H1 (cell line): ENCODE results near the gene MAPT. TPM values are rescaled to one million over a fixed set of nuclear protein-coding genes. Genes with fewer than 3 reads are reported as not detected.

Experiments used
- CTCF ChIA-PET: fragments of 300-600 bp; sonication (Branson Sonifier 250); formaldehyde crosslinking; loops from one replicate; lab custom pipeline; 2021; ENCODE audit not compliant: partially characterized antibody; lab: Charles Lee
- POLR2A ChIA-PET: fragments of 300-600 bp; sonication (Branson Sonifier 250); formaldehyde crosslinking; loops from one replicate; lab custom pipeline; 2021; ENCODE audit warnings: inconsistent platforms; ENCODE audit not compliant: partially characterized antibody; lab: Charles Lee
- DNase-seq, 2 experiments: peaks; one replicate each; pipeline versions ENCODE4 v3.0.0 to v3.0.0-alpha.2; 2010 to 2022; ENCODE audit warnings: low spot score in 2 of 2, low read depth in 1 of 2, mixed read lengths in 1 of 2
- FAIRE-seq: peaks from 2 replicates; lab custom pipeline; 2011; peaks lifted over from hg19 to GRCh38; lab: Jason Lieb, UNC
- H2AFZ ChIP-seq: 2 replicates; pipeline ENCODE4 v1.8.1; 2012; ENCODE audit warnings: low read length, inconsistent platforms
- H2AK5ac ChIP-seq: 2 replicates; pipeline ENCODE4 v1.6.1; 2013; ENCODE audit warnings: low read depth, low read length
- H2BK120ac ChIP-seq: replicated peaks from 2 replicates; pipeline ENCODE3; 2013; ENCODE audit warnings: low read depth, low read length, inconsistent platforms
- H2BK12ac ChIP-seq: 2 replicates; pipeline ENCODE4 v1.6.1; 2013; ENCODE audit warnings: low read depth, low read length
- H2BK15ac ChIP-seq: 2 replicates; pipeline ENCODE4 v1.6.1; 2013; ENCODE audit warnings: low read length
- H2BK20ac ChIP-seq: 2 replicates; pipeline ENCODE4 v1.6.1; 2013; ENCODE audit warnings: low read length
- H2BK5ac ChIP-seq: 2 replicates; pipeline ENCODE4 v1.6.1; 2013; ENCODE audit warnings: low read depth, low read length
- H3K14ac ChIP-seq: 2 replicates; pipeline ENCODE4 v1.6.1; 2013; ENCODE audit warnings: inconsistent platforms; ENCODE audit not compliant: insufficient read length
- H3K18ac ChIP-seq: 2 replicates; pipeline ENCODE4 v1.6.1; 2013; ENCODE audit warnings: low read length; ENCODE audit errors: extremely low read depth
- H3K23ac ChIP-seq: 2 replicates; pipeline ENCODE4 v1.6.1; 2013; ENCODE audit warnings: inconsistent platforms; ENCODE audit not compliant: insufficient read length
- H3K23me2 ChIP-seq: 2 replicates; pipeline ENCODE4 v1.6.1; 2013; ENCODE audit warnings: low read depth, low read length
- H3K27ac ChIP-seq: 2 replicates; pipeline ENCODE4 v1.6.1; 2011; ENCODE audit warnings: low read depth, low read length, inconsistent platforms
- H3K27me3 ChIP-seq, 4 experiments: replicated peaks in 1 of 4; 1 replicate in 1 of 4; 2 replicates in 3 of 4; pipeline versions ENCODE4 v1.6.1 to v1.8.1; 2011 to 2013; ENCODE audit warnings: low read length in 3 of 4, mild to moderate bottlenecking in 3 of 4, inconsistent platforms in 2 of 4, mixed read lengths in 2 of 4, moderate library complexity in 1 of 4; ENCODE audit not compliant: control insufficient read depth in 3 of 4, insufficient read depth in 3 of 4; ENCODE audit errors: extremely low read depth in 1 of 4
- H3K36me3 ChIP-seq, 4 experiments: 2 replicates each; pipeline versions ENCODE4 v1.6.1 to v1.8.1; 2011 to 2013; ENCODE audit warnings: mild to moderate bottlenecking in 4 of 4, low read length in 3 of 4, moderate library complexity in 2 of 4, control low read depth in 1 of 4, inconsistent platforms in 1 of 4; ENCODE audit not compliant: insufficient read depth in 4 of 4, control insufficient read depth in 2 of 4
- H3K4ac ChIP-seq: replicated peaks from 2 replicates; pipeline ENCODE3; 2013; ENCODE audit warnings: low read length, low read depth, mixed read lengths, inconsistent platforms; ENCODE audit not compliant: insufficient read length
- H3K4me1 ChIP-seq, 4 experiments: replicated peaks in 1 of 4; 1 replicate in 1 of 4; 2 replicates in 3 of 4; pipeline versions ENCODE4 v1.6.1 to v1.8.1; 2011 to 2013; ENCODE audit warnings: low read length in 3 of 4, inconsistent platforms in 2 of 4, mixed read lengths in 1 of 4; ENCODE audit not compliant: insufficient read depth in 4 of 4, control insufficient read depth in 3 of 4
- H3K4me2 ChIP-seq, 2 experiments: 2 replicates each; pipeline versions ENCODE4 v1.6.1 to v1.8.1; 2011 to 2013; ENCODE audit warnings: low read depth in 2 of 2, low read length in 2 of 2, control low read depth in 1 of 2, inconsistent platforms in 1 of 2, mild to moderate bottlenecking in 1 of 2; ENCODE audit not compliant: insufficient read depth in 1 of 2
- H3K4me3 ChIP-seq, 4 experiments: fragments of 200-600, 300-600 bp in 1 of 4; sonication (generic), shearing (Covaris generic), sonication (Bioruptor Twin) in 1 of 4; 2 replicates each; pipeline versions ENCODE4 v1.5.1 to v1.8.1; 2011 to 2016; ENCODE audit warnings: low read length in 4 of 4, low read depth in 3 of 4, control low read depth in 2 of 4, inconsistent platforms in 2 of 4, mild to moderate bottlenecking in 2 of 4, mixed read lengths in 1 of 4, moderate library complexity in 1 of 4; ENCODE audit not compliant: insufficient read depth in 2 of 4; ENCODE audit errors: extremely low read depth in 1 of 4
- H3K56ac ChIP-seq: replicated peaks from 2 replicates; pipeline ENCODE3; 2013; ENCODE audit warnings: low read depth, mild to moderate bottlenecking, mixed read lengths, low read length, inconsistent platforms; ENCODE audit not compliant: insufficient read length
- H3K79me1 ChIP-seq: 2 replicates; pipeline ENCODE4 v1.6.1; 2013; ENCODE audit warnings: low read depth, low read length, control low read depth
- H3K79me2 ChIP-seq, 2 experiments: 2 replicates each; pipeline versions ENCODE4 v1.6.1 to v1.8.1; 2012 to 2013; ENCODE audit warnings: low read length in 2 of 2, mild to moderate bottlenecking in 2 of 2, inconsistent platforms in 1 of 2; ENCODE audit not compliant: insufficient read depth in 2 of 2, control insufficient read depth in 1 of 2
- H3K9ac ChIP-seq, 4 experiments: replicated peaks in 1 of 4; 1 replicate in 1 of 4; 2 replicates in 3 of 4; pipeline versions ENCODE4 v1.6.1 to v1.8.1; 2011 to 2013; ENCODE audit warnings: low read depth in 3 of 4, low read length in 3 of 4, control low read depth in 2 of 4, mild to moderate bottlenecking in 2 of 4, moderate library complexity in 2 of 4, inconsistent platforms in 1 of 4; ENCODE audit errors: extremely low read depth in 1 of 4
- H3K9me3 ChIP-seq, 2 experiments: 2 replicates each; pipeline versions ENCODE4 v1.6.1 to v1.8.1; 2012 to 2013; ENCODE audit warnings: mild to moderate bottlenecking in 2 of 2, moderate library complexity in 2 of 2, control low read depth in 1 of 2, inconsistent platforms in 1 of 2, low read depth in 1 of 2, low read length in 1 of 2, mixed read lengths in 1 of 2; ENCODE audit not compliant: insufficient read depth in 2 of 2
- H4K20me1 ChIP-seq, 2 experiments: replicated peaks in 1 of 2; 2 replicates each; pipeline versions ENCODE3 to v1.8.1; 2011 to 2013; ENCODE audit warnings: inconsistent platforms in 2 of 2, low read length in 2 of 2, mild to moderate bottlenecking in 1 of 2; ENCODE audit not compliant: insufficient read depth in 2 of 2, control insufficient read depth in 1 of 2
- H4K5ac ChIP-seq: 2 replicates; pipeline ENCODE4 v1.6.1; 2013; ENCODE audit warnings: low read length, low read depth, mixed read lengths, inconsistent platforms; ENCODE audit not compliant: insufficient read length
- H4K8ac ChIP-seq: 2 replicates; pipeline ENCODE4 v1.8.0; 2013; ENCODE audit warnings: mild to moderate bottlenecking, moderate library complexity, low read length, inconsistent platforms; ENCODE audit not compliant: insufficient read depth; ENCODE audit errors: extremely low read depth
- H4K91ac ChIP-seq: replicated peaks from 2 replicates; pipeline ENCODE3; 2013; ENCODE audit warnings: low read length, mixed read lengths, inconsistent platforms; ENCODE audit not compliant: insufficient read length
- ASH2L ChIP-seq: fragments of 200-600, 300-600 bp; sonication (generic); IDR thresholded peaks from one replicate; pipeline ENCODE4 v1.7.1; 2017; ENCODE audit warnings: low read length
- CHD1 ChIP-seq: IDR thresholded peaks from 2 replicates; pipeline ENCODE4 v1.6.1; 2012; ENCODE audit warnings: low read depth, low read length, improper control_type of control experiment
- CHD2 ChIP-seq: IDR thresholded peaks from 2 replicates; pipeline ENCODE4 v1.6.1; 2012; ENCODE audit warnings: low read length, improper control_type of control experiment
- EGR1 ChIP-seq: IDR thresholded peaks from 2 replicates; pipeline ENCODE4 v1.6.1; 2011; ENCODE audit warnings: low read depth, low read length, borderline replicate concordance
- HDAC6 ChIP-seq: IDR thresholded peaks from one replicate; pipeline ENCODE4 v1.7.1; 2012; ENCODE audit warnings: low read depth, mild to moderate bottlenecking, inconsistent platforms, low read length, moderate library complexity
- RAD21 ChIP-seq, 2 experiments: IDR thresholded peaks in 1 of 2; conservative IDR thresholded peaks in 1 of 2; 2 replicates each; pipeline ENCODE4 v1.6.1; 2011; ENCODE audit warnings: low read depth in 2 of 2, low read length in 2 of 2, improper control_type of control experiment in 1 of 2, inconsistent platforms in 1 of 2, mild to moderate bottlenecking in 1 of 2, moderate library complexity in 1 of 2
- SAP30 ChIP-seq: fragments of 300-600 bp; sonication (generic); IDR thresholded peaks from 2 replicates; pipeline ENCODE4 v1.7.1; 2012; ENCODE audit warnings: low read length, moderate library complexity, mild to moderate bottlenecking, inconsistent platforms; ENCODE audit not compliant: insufficient read depth, insufficient replicate concordance
- SIX5 ChIP-seq: IDR thresholded peaks from 2 replicates; pipeline ENCODE4 v1.6.1; 2011; ENCODE audit warnings: mild to moderate bottlenecking, low read depth, low read length
- SP4 ChIP-seq: IDR thresholded peaks from 2 replicates; pipeline ENCODE4 v1.6.1; 2012; ENCODE audit warnings: low read length, inconsistent platforms
- TCF12 ChIP-seq: IDR thresholded peaks from 2 replicates; pipeline ENCODE4 v1.6.1; 2011; ENCODE audit warnings: low read depth, mild to moderate bottlenecking, low read length
- YY1 ChIP-seq: IDR thresholded peaks from 2 replicates; pipeline ENCODE4 v1.6.1; 2011; ENCODE audit warnings: low read depth, mild to moderate bottlenecking, low read length
- ZNF274 ChIP-seq: IDR thresholded peaks from 2 replicates; pipeline ENCODE4 v1.7.0; 2012; ENCODE audit warnings: low read length, borderline replicate concordance; ENCODE audit errors: extremely low read depth
- WGBS, 2 experiments: shearing (Covaris generic) in 1 of 2; methylation state at CpG; one replicate each; pipeline versions ENCODE4 v1.1.6 to v1.1.7; 2013 to 2015; ENCODE audit warnings: low lambda C conversion rate in 2 of 2, mixed read lengths in 2 of 2, inconsistent platforms in 1 of 2, low coverage in 1 of 2, missing lambda C conversion rate in 1 of 2; ENCODE audit not compliant: insufficient replicate concordance in 2 of 2, insufficient coverage in 1 of 2, insufficient read length in 1 of 2; ENCODE audit errors: extremely low coverage in 1 of 2, missing lambda C conversion rate in 1 of 2; 5-methylcytosine and 5-hydroxymethylcytosine counted together
- polyA plus RNA-seq, 7 experiments: library from polyadenylated mRNA; depleted of rRNA in 3 of 7; stranded (reverse) in 5 of 7; unstranded in 2 of 7; fragments of >200 nt in 5 of 7; fragments of 200-250 nt in 2 of 7; gene quantifications; 1 replicate in 5 of 7; 2 replicates in 1 of 7; 4 replicates in 1 of 7; pipeline versions ENCODE4 v1.2.1 to v1.2.3, GENCODE V29; 2011 to 2013; ENCODE audit warnings: missing spikeins in 2 of 7, mixed read lengths in 2 of 7
- total RNA-seq: library from RNA; stranded (reverse); fragmentation: NEBNext Ultra II Directional; extraction: Animal tissue kit (Norgen Biotek cat#: 25700); gene quantifications from 2 replicates; pipeline ENCODE4 v1.2.1, GENCODE V29; 2021
- TF ChIP-seq, protein P1 (sequence below): IDR thresholded peaks from 2 replicates; pipeline ENCODE4 v1.6.1; 2011; ENCODE audit warnings: low read depth, mild to moderate bottlenecking, low read length; ENCODE audit not compliant: insufficient read depth

The MAPT gene
- total and polyA plus RNA-seq, 2 of the 8 experiments (the other 6 are each of a cell fraction or from before 2014, with no cell fraction given), result 0.54 to 1.7 TPM

- WGBS, 2 experiments, result 91% methylated on average over 14 of the region's 14 CpGs; no CpG with 5 or more reads in 1 of the 2 experiments
- no peak overlapping the region for H2AK5ac ChIP-seq
- H2BK15ac ChIP-seq, result no peak overlapping the region
- no peak overlapping the region for H3K23ac ChIP-seq
- no peak overlapping the region for H4K8ac ChIP-seq
- no peak overlapping the region for H4K5ac ChIP-seq
- no peak overlapping the region for H3K56ac ChIP-seq
- DNase-seq (no peak), FAIRE-seq (no peak)
- no peaks in the 10 kb centered on the region for H3K36me3 ChIP-seq
- no peak overlapping the region for H3K4ac ChIP-seq
- no peaks in the 10 kb centered on the region for H3K9me3 ChIP-seq
- ChIA-PET POLR2A (interaction anchor here (0.5 kb wide), 1 partner anchor 25 kb away, joined by 3 read pairs; no protein-coding TSS in a partner anchor), CTCF (interaction anchor here (0.6 to 1.7 kb wide), 5 partner anchors 18 to 804 kb away, joined by 3 to 4 read pairs (median 3); no protein-coding TSS in a partner anchor)
- H4K91ac ChIP-seq, result no peak overlapping the region
- H2BK20ac ChIP-seq, result no peak overlapping the region
- no peak overlapping the region for H3K18ac ChIP-seq
- no peak overlapping the region for H3K9ac ChIP-seq
- no peak overlapping the region for H3K4me3 ChIP-seq
- no peaks in the 10 kb centered on the region for H3K79me1 ChIP-seq
- H3K14ac ChIP-seq, result no peak overlapping the region
- no peak overlapping the region for H2AFZ ChIP-seq
- H3K79me2 ChIP-seq, result no peaks in the 10 kb centered on the region
- H3K23me2 ChIP-seq, result no peaks in the 10 kb centered on the region
- no peak overlapping the region for H2BK120ac ChIP-seq
- H2BK12ac ChIP-seq, result no peak overlapping the region
- no peak overlapping the region for H3K4me2 ChIP-seq
- H4K20me1 ChIP-seq, result peaks cover 0 to under 1% of the 10 kb centered on the region in 2 experiments
- no peak overlapping the region for H3K27ac ChIP-seq
- no peak overlapping the region for H2BK5ac ChIP-seq
- H3K4me1 ChIP-seq, result no peaks in the 10 kb centered on the region
- H3K27me3 ChIP-seq, result no peaks in the 10 kb centered on the region
- TF ChIP-seq HDAC6 (no peak), TCF12 (no peak), ZNF274 (no peak), ASH2L (no peak), SIX5 (no peak), SAP30 (no peak), RAD21 (IDR thresholded peaks at IDR 0.05 in 1 of 2, conservative IDR thresholded peaks at IDR 0.05 in 1 of 2; ENCODE audit: low read depth in 2 of 2, low read length in 2 of 2) (no peak), CHD2 (no peak), SP4 (no peak), YY1 (no peak), EGR1 (no peak), CHD1 (no peak)
- TF ChIP-seq, protein P1, sequence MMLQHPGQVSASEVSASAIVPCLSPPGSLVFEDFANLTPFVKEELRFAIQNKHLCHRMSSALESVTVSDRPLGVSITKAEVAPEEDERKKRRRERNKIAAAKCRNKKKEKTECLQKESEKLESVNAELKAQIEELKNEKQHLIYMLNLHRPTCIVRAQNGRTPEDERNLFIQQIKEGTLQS, result no peak
These were observed 125.8 kb downstream of the MAPT start for GRCh38 chr17:46020023-46020761.
